PC-9 (cell line): ENCODE data around the gene SAMD11. TPM values are rescaled to one million over a fixed set of nuclear protein-coding genes. Genes with fewer than 3 reads are reported as not detected.

Experiments
- BruUV-seq: library from RNA; stranded (reverse); fragments of 400-500 nt; replicated peaks from 2 replicates; lab custom pipeline; 2021; lab: Mats Ljungman, UMichigan
- CTCF ChIA-PET: fragments of 300-600 bp; sonication (Branson Sonifier 250); formaldehyde crosslinking; loops from one replicate; lab custom pipeline; 2022; ENCODE audit warnings: antibody characterized with exemption; lab: Charles Lee
- POLR2A ChIA-PET: fragments of 300-600 bp; sonication (Branson Sonifier 250); formaldehyde crosslinking; loops from one replicate; lab custom pipeline; 2022; ENCODE audit warnings: antibody characterized with exemption; ENCODE audit not compliant: unreplicated experiment; lab: Charles Lee
- DNase-seq, 2 experiments: peaks; one replicate each; pipeline versions ENCODE4 v3.0.0 to v3.0.0-alpha.2; 2015 to 2022; ENCODE audit warnings: mixed read lengths in 1 of 2
- H2AFZ ChIP-seq: fragments of 200-600 bp; sonication (generic); 2 replicates; pipeline ENCODE4 v1.8.1; 2017; ENCODE audit warnings: antibody characterized with exemption
- H3F3A ChIP-seq: fragments of 200-600 bp; sonication (generic); 2 replicates; pipeline ENCODE4 v1.8.1; 2017; ENCODE audit warnings: antibody characterized with exemption, mild to moderate bottlenecking, low read depth; ENCODE audit not compliant: insufficient read depth
- H3K27ac ChIP-seq: fragments of 200-600 bp; sonication (generic); 2 replicates; pipeline ENCODE4 v1.6.1; 2016; ENCODE audit warnings: mixed run types
- H3K27me3 ChIP-seq: fragments of 200-600 bp; sonication (generic); 2 replicates; pipeline ENCODE4 v1.6.1; 2016; ENCODE audit warnings: low read depth, mixed run types; ENCODE audit not compliant: insufficient read depth
- H3K36me3 ChIP-seq: fragments of 200-600 bp; sonication (generic); 2 replicates; pipeline ENCODE4 v1.6.1; 2016; ENCODE audit warnings: low read depth, mixed run types
- H3K4me1 ChIP-seq: fragments of 200-600 bp; sonication (generic); replicated peaks from 2 replicates; pipeline ENCODE4 v1.6.1; 2016; ENCODE audit warnings: mixed run types; ENCODE audit not compliant: insufficient read depth
- H3K4me2 ChIP-seq: fragments of 200-600 bp; sonication (generic); 2 replicates; pipeline ENCODE4 v1.6.1; 2017; ENCODE audit warnings: mixed run types
- H3K4me3 ChIP-seq: fragments of 200-600 bp; sonication (generic); 2 replicates; pipeline ENCODE4 v1.6.1; 2016; ENCODE audit warnings: mixed run types
- H3K79me2 ChIP-seq: fragments of 200-600 bp; sonication (generic); 2 replicates; pipeline ENCODE4 v1.6.1; 2017; ENCODE audit warnings: low read depth, mixed run types
- H3K9me2 ChIP-seq: fragments of 200-600 bp; sonication (generic); 2 replicates; pipeline ENCODE4 v1.8.1; 2017; ENCODE audit warnings: mild to moderate bottlenecking; ENCODE audit not compliant: insufficient read depth
- H3K9me3 ChIP-seq: fragments of 200-600 bp; sonication (generic); 2 replicates; pipeline ENCODE4 v1.8.1; 2016; ENCODE audit warnings: low read depth; ENCODE audit not compliant: insufficient read depth
- H4K20me1 ChIP-seq: fragments of 200-600 bp; sonication (generic); 2 replicates; pipeline ENCODE4 v1.8.1; 2017; ENCODE audit not compliant: insufficient read depth
- CTCF ChIP-seq: fragments of 200-600 bp; sonication (generic); conservative IDR thresholded peaks from 2 replicates; pipeline ENCODE4 v1.6.1; 2017; ENCODE audit warnings: mixed run types, antibody characterized with exemption, mild to moderate bottlenecking, moderate library complexity
- EZH2 ChIP-seq: fragments of 200-600 bp; sonication (generic); IDR thresholded peaks from 2 replicates; pipeline ENCODE4 v1.8.0; 2017; ENCODE audit warnings: antibody characterized with exemption, low read depth
- intact Hi-C: fragments of 100-400 bp; cut with micrococcal nuclease; formaldehyde crosslinking; loops from one replicate; pipeline ENCODE4 v1.10.0; 2022; ENCODE audit not compliant: unreplicated experiment
- total RNA-seq: library from RNA; stranded (reverse); gene quantifications from 2 replicates; pipeline ENCODE4 v1.2.3, GENCODE V29; 2021

The SAMD11 gene
- total RNA-seq, 1 experiment from 2014 or later: 0.59 TPM

DNA sequence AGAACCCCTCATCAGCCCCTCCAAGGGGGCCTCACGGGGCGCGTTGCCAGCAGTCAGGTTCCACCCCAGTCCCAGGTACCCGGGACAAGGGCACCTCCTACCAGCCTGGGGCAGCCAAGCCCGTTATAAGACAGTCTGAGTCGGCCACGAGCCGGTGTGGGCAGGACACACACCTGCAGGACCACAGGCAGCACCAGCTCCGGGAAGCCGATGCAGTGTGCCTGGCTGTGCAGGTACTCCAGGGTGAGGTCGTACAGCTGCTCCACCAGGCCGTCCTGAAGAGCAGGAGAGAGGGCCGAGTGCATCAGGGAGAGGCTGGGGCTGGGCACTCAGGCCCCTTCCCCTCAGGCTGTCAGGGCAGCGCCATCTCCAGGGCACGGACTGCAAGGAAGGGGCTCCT is 24.2 kb downstream of the SAMD11 start:
- peaks cover 2% of the 10 kb centered on the region; the same call in 1 of the 2 replicates for H3K27me3 ChIP-seq
- H3K9me2 ChIP-seq: no peaks in the 10 kb centered on the region
- no peaks in the 10 kb centered on the region for H3K4me1 ChIP-seq
- no peak overlapping the region for H3K4me3 ChIP-seq
- POLR2A ChIA-PET: no interaction called here
- no peak overlapping the region for H3K27ac ChIP-seq
- no peak overlapping the region for H2AFZ ChIP-seq
- CTCF ChIA-PET: no interaction called here
- no peaks in the 10 kb centered on the region for H3K9me3 ChIP-seq
- no peak for TF ChIP-seq CTCF
- no peak for TF ChIP-seq EZH2
- no peak overlapping the region for H3K4me2 ChIP-seq
- no peaks in the 10 kb centered on the region for H3K79me2 ChIP-seq
- no peak for DNase-seq
- H4K20me1 ChIP-seq: peaks cover 21% of the 10 kb centered on the region
- intact Hi-C loops: no loop called here
- H3K36me3 ChIP-seq: 0 out of 2 replicates have a peak, but pooled peaks cover 7% of the 10 kb centered on the region
- peaks cover 8% of the 10 kb centered on the region; the same call in 1 of the 2 replicates for H3F3A ChIP-seq
- no TSS peak for BruUV-seq

GRCh38 chr1:950268-950667 is 26.5 kb downstream of the SAMD11 start:
- H3K4me2 ChIP-seq: no peak overlapping the region
- no peaks in the 10 kb centered on the region for H3F3A ChIP-seq
- TF ChIP-seq CTCF (no peak), EZH2 (no peak)
- no peak overlapping the region for H3K27ac ChIP-seq
- H2AFZ ChIP-seq: no peak overlapping the region
- DNase-seq: no peak
- H3K27me3 ChIP-seq: no peaks in the 10 kb centered on the region
- 0 out of 2 replicates have a peak, but pooled peaks cover 7% of the 10 kb centered on the region for H3K36me3 ChIP-seq
- H3K4me3 ChIP-seq: no peak overlapping the region
- intact Hi-C loops: no loop called here
- CTCF ChIA-PET: no interaction called here
- no peaks in the 10 kb centered on the region for H3K4me1 ChIP-seq
- peaks cover 24% of the 10 kb centered on the region for H4K20me1 ChIP-seq
- no peaks in the 10 kb centered on the region for H3K79me2 ChIP-seq
- H3K9me2 ChIP-seq: no peaks in the 10 kb centered on the region
- no TSS peak for BruUV-seq
- POLR2A ChIA-PET: no interaction called here
- H3K9me3 ChIP-seq: no peaks in the 10 kb centered on the region

DNA sequence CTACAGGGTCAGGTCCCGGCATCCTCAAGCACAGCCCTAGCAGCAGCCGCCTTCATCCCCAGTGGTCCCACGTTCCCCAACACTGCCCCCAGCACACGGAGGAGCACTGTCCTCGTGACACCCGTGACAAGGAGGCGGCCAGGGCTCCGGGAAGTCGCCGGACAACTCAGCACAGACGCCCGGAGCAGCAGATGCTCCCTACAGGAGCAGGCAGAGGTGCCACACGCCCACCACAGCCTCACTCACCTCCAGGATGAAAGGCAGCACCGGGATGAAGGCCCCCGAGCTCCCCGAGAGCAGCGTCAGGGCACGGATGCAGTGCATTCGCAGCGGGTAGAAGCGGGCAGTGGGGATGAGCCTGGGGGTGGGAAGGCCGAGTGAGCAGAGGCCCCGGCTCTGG is 27.2 kb downstream of the SAMD11 start:
- CTCF ChIA-PET: no interaction called here
- DNase-seq: no peak
- 0 out of 2 replicates have a peak, but pooled peaks cover 7% of the 10 kb centered on the region for H3K36me3 ChIP-seq
- TF ChIP-seq EZH2 (no peak), CTCF (no peak)
- no peak overlapping the region for H3K4me3 ChIP-seq
- no peak overlapping the region for H2AFZ ChIP-seq
- H3K27me3 ChIP-seq: no peaks in the 10 kb centered on the region
- H3K9me3 ChIP-seq: no peaks in the 10 kb centered on the region
- H3K79me2 ChIP-seq: no peaks in the 10 kb centered on the region
- H3K27ac ChIP-seq: no peak overlapping the region
- H3K4me2 ChIP-seq: no peak overlapping the region
- peaks cover 24% of the 10 kb centered on the region for H4K20me1 ChIP-seq
- POLR2A ChIA-PET: no interaction called here
- BruUV-seq: no TSS peak
- H3K4me1 ChIP-seq: no peaks in the 10 kb centered on the region
- no peaks in the 10 kb centered on the region for H3K9me2 ChIP-seq
- intact Hi-C loops: no loop called here
- H3F3A ChIP-seq: no peaks in the 10 kb centered on the region
